ENCODE data around the gene PHF20.

- no peak for TF ChIP-seq CTCF (IDR thresholded peaks at IDR 0.05)
- TF ChIP-seq POLR2A (IDR thresholded peaks at IDR 0.05) = no peak
These were observed 192.1 kb downstream of the PHF20 start for GRCh38 chr20:35963878-35964277.

Data from esophagus squamous epithelium (tissue), 4 donors.